ENCODE results near the gene PPP2R2B. TPM values are rescaled to one million over a fixed set of nuclear protein-coding genes. Genes with fewer than 3 reads are reported as not detected.
A peak's percentile ranks its signal among the peaks of the same experiment; 100 is the strongest.

The PPP2R2B gene
- polyA plus RNA-seq, 3 donors, result 0.08 TPM; not detected in 2

- intact Hi-C loops (cut with micrococcal nuclease), result no loop called here
- Mint-ChIP-seq H3K4me3 (no peak overlapping the region), H3K9me3 (peaks cover 0 to 2% (median 0%) of the 10 kb centered on the region in 7 donors), H3K27ac (peak overlapping the region in 3 of 7 donors; percentile 21 to 73 (median 42)), H3K4me1 (peaks cover 11% of the 10 kb centered on the region), H3K36me3 (no peaks in the 10 kb centered on the region), H3K27me3 (ENCODE audit: low read depth in 3 of 3) (peaks cover 1 to 2% (median 1%) of the 10 kb centered on the region in 3 donors)
- Histone ChIP-seq H3K36me3 (replicated peaks in 1 of 2; ENCODE audit: control insufficient read depth in 1 of 2, insufficient read depth in 2 of 2, low read length in 2 of 2) (no peaks in the 10 kb centered on the region), H2AFZ (ENCODE audit: insufficient read depth, low read depth, low read length, poor library complexity, severe bottlenecking) (no peak overlapping the region), H3K79me2 (ENCODE audit: insufficient read depth, low read length) (no peaks in the 10 kb centered on the region), H3K4me3 (replicated peaks in 1 of 3; ENCODE audit: low read depth in 2 of 3, low read length in 3 of 3) (no peak overlapping the region), H4K20me1 (ENCODE audit: insufficient read depth, low read length) (no peaks in the 10 kb centered on the region), H3K9ac (ENCODE audit: insufficient read depth, low read length, poor library complexity, severe bottlenecking) (no peak overlapping the region), H3K4me1 (ENCODE audit: control insufficient read depth in 1 of 2, insufficient read depth in 2 of 2, low read length in 2 of 2) (peaks cover 0 to 10% of the 10 kb centered on the region in 2 donors), H3K27ac (ENCODE audit: low read depth in 1 of 2, low read length in 2 of 2) (no peak overlapping the region), H3K4me2 (replicated peaks; ENCODE audit: extremely low read depth, low read length, poor library complexity, severe bottlenecking) (no peak overlapping the region), H3K9me3 (replicated peaks in 1 of 2; ENCODE audit: control insufficient read depth in 1 of 2, insufficient read depth in 1 of 2, low read length in 2 of 2) (no peaks in the 10 kb centered on the region), H3K27me3 (ENCODE audit: control insufficient read depth in 2 of 2, insufficient read depth in 2 of 2, low read length in 2 of 2) (no peaks in the 10 kb centered on the region)
- 0% methylated on average over 2 of the region's 3 CpGs for WGBS (ENCODE audit: insufficient coverage)
- no peak for TF ChIP-seq CTCF (IDR thresholded peaks at IDR 0.05)
- peak in 2 of 3 donors; percentile 1 to 5 for DNase-seq
Observed at GRCh38 chr5:146785065-146785464, 93.5 kb downstream of the PPP2R2B start.

- no peak for DNase-seq
- Mint-ChIP-seq H3K36me3 (no peaks in the 10 kb centered on the region), H3K4me1 (peaks cover 8% of the 10 kb centered on the region), H3K4me3 (no peak overlapping the region), H3K27ac (no peak overlapping the region), H3K27me3 (ENCODE audit: low read depth in 3 of 3) (peaks cover 0 to 1% (median 1%) of the 10 kb centered on the region in 3 donors), H3K9me3 (peaks cover 0 to 2% (median 0%) of the 10 kb centered on the region in 7 donors)
- no peak for TF ChIP-seq CTCF (IDR thresholded peaks at IDR 0.05)
- Histone ChIP-seq H2AFZ (ENCODE audit: insufficient read depth, low read depth, low read length, poor library complexity, severe bottlenecking) (no peak overlapping the region), H3K27me3 (ENCODE audit: control insufficient read depth in 2 of 2, insufficient read depth in 2 of 2, low read length in 2 of 2) (no peaks in the 10 kb centered on the region), H3K4me1 (ENCODE audit: control insufficient read depth in 1 of 2, insufficient read depth in 2 of 2, low read length in 2 of 2) (peaks cover 0 to 5% of the 10 kb centered on the region in 2 donors), H3K4me3 (replicated peaks in 1 of 3; ENCODE audit: low read depth in 2 of 3, low read length in 3 of 3) (no peak overlapping the region), H3K9me3 (replicated peaks in 1 of 2; ENCODE audit: control insufficient read depth in 1 of 2, insufficient read depth in 1 of 2, low read length in 2 of 2) (no peaks in the 10 kb centered on the region), H3K36me3 (replicated peaks in 1 of 2; ENCODE audit: control insufficient read depth in 1 of 2, insufficient read depth in 2 of 2, low read length in 2 of 2) (no peaks in the 10 kb centered on the region), H3K9ac (ENCODE audit: insufficient read depth, low read length, poor library complexity, severe bottlenecking) (no peak overlapping the region), H3K4me2 (replicated peaks; ENCODE audit: extremely low read depth, low read length, poor library complexity, severe bottlenecking) (no peak overlapping the region), H3K79me2 (ENCODE audit: insufficient read depth, low read length) (no peaks in the 10 kb centered on the region), H4K20me1 (ENCODE audit: insufficient read depth, low read length) (no peaks in the 10 kb centered on the region), H3K27ac (ENCODE audit: low read depth in 1 of 2, low read length in 2 of 2) (no peak overlapping the region)
- intact Hi-C loops (cut with micrococcal nuclease), result no loop called here
- no CpG with 5 or more reads among the region's 2 CpGs for WGBS (ENCODE audit: insufficient coverage)
Observed at GRCh38 chr5:146781157-146781556, 97.4 kb downstream of the PPP2R2B start.
